Kidney (tissue), 22 donors: ENCODE measurements around the gene CHAC1. TPM values are rescaled to one million over a fixed set of nuclear protein-coding genes. Genes with fewer than 3 reads are reported as not detected.

ENCODE experiments used
- DNase-seq, 5 donors: peaks; one replicate each; pipeline ENCODE4 v3.0.0-alpha.2; 2013 to 2020
- FAIRE-seq: peaks from 2 replicates; lab custom pipeline; 2012; peaks lifted over from hg19 to GRCh38; lab: Jason Lieb, UNC
- H3K27ac ChIP-seq, 2 donors: one replicate each; pipeline ENCODE4 v1.7.0; 2013; ENCODE audit warnings: low read depth in 2 of 2, low read length in 2 of 2, inconsistent platforms in 1 of 2
- H3K27me3 ChIP-seq: one replicate; pipeline ENCODE4 v1.7.1; 2013; ENCODE audit warnings: low read length, inconsistent platforms; ENCODE audit not compliant: control insufficient read depth, insufficient read depth
- H3K36me3 ChIP-seq, 3 donors: one replicate each; pipeline versions ENCODE4 v1.7.0 to v1.7.1; 2013; ENCODE audit warnings: low read length in 3 of 3, control low read depth in 1 of 3, inconsistent platforms in 1 of 3; ENCODE audit not compliant: insufficient read depth in 3 of 3, control insufficient read depth in 2 of 3
- H3K4me1 ChIP-seq, 3 donors: one replicate each; pipeline versions ENCODE4 v1.7.0 to v1.7.1; 2013; ENCODE audit warnings: low read length in 3 of 3, inconsistent platforms in 1 of 3, low read depth in 1 of 3; ENCODE audit not compliant: control insufficient read depth in 2 of 3, insufficient read depth in 2 of 3
- H3K4me3 ChIP-seq, 3 donors: one replicate each; pipeline versions ENCODE4 v1.7.0 to v1.8.1; 2013; ENCODE audit warnings: low read length in 3 of 3, control low read depth in 1 of 3, inconsistent platforms in 1 of 3
- H3K9ac ChIP-seq, 3 donors: one replicate each; pipeline versions ENCODE4 v1.7.0 to v1.7.1; 2013; ENCODE audit warnings: low read length in 3 of 3, control low read depth in 1 of 3, inconsistent platforms in 1 of 3
- H3K9me3 ChIP-seq, 3 donors: one replicate each; pipeline versions ENCODE4 v1.7.0 to v1.7.1; 2013; ENCODE audit warnings: low read length in 3 of 3, control low read depth in 1 of 3, inconsistent platforms in 1 of 3; ENCODE audit not compliant: control insufficient read depth in 2 of 3, insufficient read depth in 1 of 3
- intact Hi-C: fragments of 100-400 bp; cut with DNase I; formaldehyde crosslinking; loops from one replicate; pipeline ENCODE4 v1.11.1; 2022
- long read RNA-seq, 10 donors: library from polyadenylated mRNA in 1 of 10; unstranded in 1 of 10; transcript quantifications; one replicate each; pipeline ENCODE4 v2.0.0 and lab custom pipeline, GENCODE V29; 2021 to 2026
- polyA plus RNA-seq: library from polyadenylated mRNA; stranded (reverse); fragments of 350-450 nt; fragmentation: Illumina TruSeq; extraction: RNeasy Lipid Tissue Mini Kit (QIAGEN cat#74804); gene quantifications from one replicate; pipeline ENCODE4 v1.2.3, GENCODE V29; 2014; ENCODE audit warnings: low read depth, low replicate concordance; ENCODE audit not compliant: insufficient read depth
- total RNA-seq: library from RNA; stranded (reverse); fragmentation: NEBNext Ultra II Directional; extraction: Animal tissue kit (Norgen Biotek cat#: 25700); gene quantifications from one replicate; pipeline ENCODE4 v1.2.1, GENCODE V29; 2021
- TF ChIP-seq, protein P1 (sequence below): IDR thresholded peaks from 3 replicates; pipeline ENCODE4 v1.5.1; 2012; ENCODE audit warnings: mild to moderate bottlenecking, moderate library complexity, borderline replicate concordance; ENCODE audit not compliant: insufficient read depth; ENCODE audit errors: extremely low read depth
- donor health status: control.
- donor health status: control.
- donor health status: control.
- donor health status: control.
- donor health status: control.
- donor health status: DM: yes; HTN: yes; CAD: no.
- donor health status: Normal renal cell carcinoma (clear cell type).

Gene CHAC1
- total RNA-seq, result 4.7 TPM
- 21.1 TPM for polyA plus RNA-seq
- long read RNA-seq, donor 1, partial matches to known transcripts, result 0 of 1 reads
- long read RNA-seq, donor 1, other reads (novel, unspliced or antisense), result 0 of 1 reads
- long read RNA-seq, donor 2, result 0 reads
- long read RNA-seq, donor 3, result 0 reads
- long read RNA-seq, donor 4, partial matches to known transcripts, result 0 of 1 reads
- long read RNA-seq, donor 4, other reads (novel, unspliced or antisense), result 0 of 1 reads
- long read RNA-seq, donor 5, result 0 reads
- long read RNA-seq, donor 6, partial matches to known transcripts, result 0 of 3 reads
- long read RNA-seq, donor 6, other reads (novel, unspliced or antisense), result 0 of 3 reads
- long read RNA-seq, donor 7, partial matches to known transcripts, result 0 of 2 reads
- long read RNA-seq, donor 7, other reads (novel, unspliced or antisense), result 0 of 2 reads
- long read RNA-seq, donor 8, partial matches to known transcripts, result 0 of 1 reads
- long read RNA-seq, donor 8, other reads (novel, unspliced or antisense), result 0 of 1 reads
- long read RNA-seq, donor 9, partial matches to known transcripts, result 0 of 1 reads
- long read RNA-seq, donor 9, other reads (novel, unspliced or antisense), result 0 of 1 reads
- long read RNA-seq, donor 10, partial matches to known transcripts, result 0 of 2 reads
- long read RNA-seq, donor 10, other reads (novel, unspliced or antisense), result 0 of 2 reads

GRCh38 chr15:40952901-40953712 lies at the start of gene CHAC1:
Gene CHAC1 (plus strand): TSS chr15:40953471. CDS start chr15:40953584, 113 bp downstream.
- H3K27ac ChIP-seq, result peak within 1 kb of the TSS; percentile 20 to 78
- peaks cover 2% of the 10 kb centered on the region for H3K27me3 ChIP-seq
- TF ChIP-seq, protein P1, sequence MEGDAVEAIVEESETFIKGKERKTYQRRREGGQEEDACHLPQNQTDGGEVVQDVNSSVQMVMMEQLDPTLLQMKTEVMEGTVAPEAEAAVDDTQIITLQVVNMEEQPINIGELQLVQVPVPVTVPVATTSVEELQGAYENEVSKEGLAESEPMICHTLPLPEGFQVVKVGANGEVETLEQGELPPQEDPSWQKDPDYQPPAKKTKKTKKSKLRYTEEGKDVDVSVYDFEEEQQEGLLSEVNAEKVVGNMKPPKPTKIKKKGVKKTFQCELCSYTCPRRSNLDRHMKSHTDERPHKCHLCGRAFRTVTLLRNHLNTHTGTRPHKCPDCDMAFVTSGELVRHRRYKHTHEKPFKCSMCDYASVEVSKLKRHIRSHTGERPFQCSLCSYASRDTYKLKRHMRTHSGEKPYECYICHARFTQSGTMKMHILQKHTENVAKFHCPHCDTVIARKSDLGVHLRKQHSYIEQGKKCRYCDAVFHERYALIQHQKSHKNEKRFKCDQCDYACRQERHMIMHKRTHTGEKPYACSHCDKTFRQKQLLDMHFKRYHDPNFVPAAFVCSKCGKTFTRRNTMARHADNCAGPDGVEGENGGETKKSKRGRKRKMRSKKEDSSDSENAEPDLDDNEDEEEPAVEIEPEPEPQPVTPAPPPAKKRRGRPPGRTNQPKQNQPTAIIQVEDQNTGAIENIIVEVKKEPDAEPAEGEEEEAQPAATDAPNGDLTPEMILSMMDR, result no peak
- no peaks in the 10 kb centered on the region for H3K36me3 ChIP-seq
- intact Hi-C loops, result no loop called here
- H3K9ac ChIP-seq, result peak within 1 kb of the TSS; percentile 5 to 82 (median 72)
- peak; percentile 96 to 98 (median 97) for DNase-seq
- no peaks in the 10 kb centered on the region for H3K9me3 ChIP-seq
- peak; percentile 58 for FAIRE-seq
- peak within 1 kb of the TSS; percentile 61 to 82 (median 81) for H3K4me3 ChIP-seq
- H3K4me1 ChIP-seq, result peaks cover 0 to 13% (median 4%) of the 10 kb centered on the region in 3 donors

GRCh38 chr15:40904552-40905201 lies 48.6 kb upstream of the CHAC1 start:
- Histone ChIP-seq H3K36me3 (peaks cover 0 to 26% (median 25%) of the 10 kb centered on the region in 3 donors), H3K27ac (peak overlapping the region in 1 of 2 donors; percentile 43), H3K4me3 (no peak overlapping the region), H3K4me1 (peaks cover 0 to 31% (median 10%) of the 10 kb centered on the region in 3 donors), H3K9me3 (no peaks in the 10 kb centered on the region), H3K9ac (peak overlapping the region in 1 of 3 donors; percentile 34), H3K27me3 (no peaks in the 10 kb centered on the region)
- TF ChIP-seq, protein P1, result no peak
- DNase-seq (peak in 1 of 5 donors; percentile 42), FAIRE-seq (no peak)
- intact Hi-C loops, result loop anchor here (10.0 kb wide), 2 partner anchors 120 to 280 kb away; no protein-coding TSS in a partner anchor
